Gastrocnemius medialis (tissue), 4 donors: Measurements from ENCODE around the gene RWDD3. TPM values are rescaled to one million over a fixed set of nuclear protein-coding genes. Genes with fewer than 3 reads are reported as not detected.

Experiments used
- ATAC-seq, 2 donors: fragments of 150-250 bp; one replicate each; pipeline ENCODE4 v1.9.1; 2016
- DNase-seq, 2 donors: peaks; one replicate each; pipeline ENCODE4 v3.0.0-alpha.2; 2019
- H3K27ac ChIP-seq, 4 donors: fragments of 200-600 bp; sonication (generic); 1 replicate in 1 of 4; 2 replicates in 3 of 4; pipeline ENCODE4 v1.5.1; 2016 to 2018; ENCODE audit warnings: mild to moderate bottlenecking in 2 of 4, moderate library complexity in 1 of 4
- H3K27me3 ChIP-seq, 3 donors: fragments of 200-600 bp; sonication (generic) in 2 of 3; 1 replicate in 1 of 3; 2 replicates in 2 of 3; pipeline versions ENCODE4 v1.5.1 to v1.6.0; 2016 to 2019; ENCODE audit warnings: mild to moderate bottlenecking in 1 of 3, moderate library complexity in 1 of 3
- H3K36me3 ChIP-seq, 2 donors: fragments of 200-600 bp; sonication (generic) in 1 of 2; one replicate each; pipeline ENCODE4 v1.5.1; 2017 to 2018
- H3K4me1 ChIP-seq, 2 donors: fragments of 200-600 bp; sonication (generic) in 1 of 2; one replicate each; pipeline ENCODE4 v1.5.1; 2016 to 2017; ENCODE audit warnings: mild to moderate bottlenecking in 2 of 2
- H3K4me3 ChIP-seq, 4 donors: fragments of 200-600 bp; sonication (generic) in 3 of 4; 1 replicate in 1 of 4; 2 replicates in 3 of 4; pipeline ENCODE4 v1.5.1; 2016 to 2019; ENCODE audit warnings: mild to moderate bottlenecking in 2 of 4
- H3K9me3 ChIP-seq, 3 donors: fragments of 200-600 bp; sonication (generic) in 2 of 3; 1 replicate in 1 of 3; 2 replicates in 2 of 3; pipeline ENCODE4 v1.5.1; 2016 to 2019
- CTCF ChIP-seq, 5 experiments: fragments of 450-650 bp in 3 of 5; fragments of 200-600 bp in 2 of 5; sonication (generic) in 2 of 5; IDR thresholded peaks in 4 of 5; conservative IDR thresholded peaks in 1 of 5; 1 replicate in 4 of 5; 2 replicates in 1 of 5; pipeline ENCODE4 v1.5.1; 2016 to 2019; ENCODE audit warnings: antibody characterized with exemption in 5 of 5, mild to moderate bottlenecking in 3 of 5, moderate library complexity in 3 of 5
- POLR2A ChIP-seq, 2 donors: fragments of 450-650 bp; IDR thresholded peaks; one replicate each; pipeline ENCODE4 v1.6.1; 2017; ENCODE audit warnings: antibody characterized with exemption in 2 of 2, mild to moderate bottlenecking in 2 of 2, moderate library complexity in 2 of 2
- in situ Hi-C, 4 donors: fragments of 200-750 bp; cut with MboI; loops; one replicate each; pipeline versions ENCODE4 v1.15.0 to v1.8.0; 2017; ENCODE audit warnings: low sequenced_read_pairs in 4 of 4
- intact Hi-C: fragments of 100-400 bp; cut with DNase I; formaldehyde crosslinking; loops from one replicate; pipeline ENCODE4 v1.15.1; 2023; ENCODE audit warnings: low total_unique reads
- total RNA-seq, 4 donors: library from RNA; depleted of rRNA; stranded (reverse); fragments of >200 nt; gene quantifications; one replicate each; pipeline versions ENCODE4 v1.1.0 to v1.2.3, GENCODE V29; 2016

RWDD3 gene
- total RNA-seq, 4 donors from 2014 or later: 3.2 to 12.7 (median 6.6) TPM

DNA sequence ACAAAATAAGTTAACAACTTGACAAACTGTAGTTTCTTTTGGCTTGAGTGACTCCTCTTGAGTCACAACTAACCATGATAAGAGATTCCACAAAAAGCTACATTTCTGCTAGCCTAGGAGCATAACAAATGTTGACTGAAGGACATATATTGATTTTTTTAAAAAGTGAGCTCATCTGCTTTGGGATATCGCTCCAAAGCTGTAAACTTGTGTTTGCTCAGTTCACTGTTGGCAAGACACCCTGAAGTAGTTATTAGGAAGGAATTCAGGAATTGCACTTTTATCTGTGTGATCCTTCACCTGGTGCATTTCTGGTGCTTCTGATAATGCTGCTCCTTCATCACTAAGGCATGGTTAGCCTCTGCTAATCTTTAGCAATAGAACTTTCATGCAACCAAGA is 23.7 kb downstream of the RWDD3 start:
- in situ Hi-C loops (no loop called here), intact Hi-C loops (no loop called here)
- ATAC-seq: no peak

GRCh38 chr1:95259245-95259644 is 25.2 kb downstream of the RWDD3 start:
- in situ Hi-C loops: no loop called here
- ATAC-seq: no peak
- H3K4me1 ChIP-seq: no peaks in the 10 kb centered on the region
- H3K4me3 ChIP-seq: no peak overlapping the region
- no peak overlapping the region for H3K27ac ChIP-seq
- H3K9me3 ChIP-seq: no peaks in the 10 kb centered on the region
- no peaks in the 10 kb centered on the region for H3K27me3 ChIP-seq
- TF ChIP-seq POLR2A (IDR thresholded peaks at IDR 0.05) (no peak), CTCF (IDR thresholded peaks at IDR 0.05 in 4 of 5, conservative IDR thresholded peaks at IDR 0.05 in 1 of 5) (no peak)
- intact Hi-C loops: no loop called here
- no peak for DNase-seq
- H3K36me3 ChIP-seq: no peaks in the 10 kb centered on the region

More for the DNA sequence above, 23.7 kb downstream of the RWDD3 start:
- H3K27ac ChIP-seq: no peak overlapping the region
- H3K27me3 ChIP-seq: no peaks in the 10 kb centered on the region
- no peak overlapping the region for H3K4me3 ChIP-seq
- no peaks in the 10 kb centered on the region for H3K9me3 ChIP-seq
- no peaks in the 10 kb centered on the region for H3K36me3 ChIP-seq
- H3K4me1 ChIP-seq: no peaks in the 10 kb centered on the region
- TF ChIP-seq POLR2A (IDR thresholded peaks at IDR 0.05) (no peak), CTCF (IDR thresholded peaks at IDR 0.05 in 4 of 5, conservative IDR thresholded peaks at IDR 0.05 in 1 of 5) (no peak)
- no peak for DNase-seq

- no peak overlapping the region for H3K4me3 ChIP-seq
- ATAC-seq (no peak), DNase-seq (no peak)
- H3K4me1 ChIP-seq: no peaks in the 10 kb centered on the region
- H3K9me3 ChIP-seq: no peaks in the 10 kb centered on the region
- H3K27me3 ChIP-seq: no peaks in the 10 kb centered on the region
- intact Hi-C loops: no loop called here
- in situ Hi-C loops: no loop called here
- H3K36me3 ChIP-seq: no peaks in the 10 kb centered on the region
- no peak overlapping the region for H3K27ac ChIP-seq
- no peak for TF ChIP-seq POLR2A (IDR thresholded peaks at IDR 0.05)
- TF ChIP-seq CTCF (IDR thresholded peaks at IDR 0.05 in 4 of 5, conservative IDR thresholded peaks at IDR 0.05 in 1 of 5): no peak
Observed at GRCh38 chr1:95262913-95263312, 28.9 kb downstream of the RWDD3 start.

DNA sequence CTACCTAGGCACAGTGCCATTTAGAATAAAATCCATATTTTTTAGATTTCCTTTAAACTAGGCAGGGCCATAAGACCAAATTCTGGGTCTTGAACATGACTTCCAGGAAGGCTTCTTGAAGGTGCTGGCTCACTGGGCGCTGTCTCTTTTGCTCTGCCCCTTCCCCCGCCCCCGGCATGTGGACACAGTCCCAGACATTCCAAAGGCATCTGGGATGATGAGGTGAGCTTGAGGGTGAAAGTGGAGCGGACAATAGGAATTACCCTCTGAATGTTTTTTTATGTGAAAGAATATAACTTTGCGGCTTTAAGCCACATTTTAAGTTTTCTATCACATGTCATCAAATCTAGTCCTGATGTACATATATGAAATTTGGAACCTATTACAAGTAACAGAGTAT is 29.4 kb downstream of the RWDD3 start:
- no peaks in the 10 kb centered on the region for H3K4me1 ChIP-seq
- no peak overlapping the region for H3K27ac ChIP-seq
- in situ Hi-C loops (no loop called here), intact Hi-C loops (no loop called here)
- DNase-seq (no peak), ATAC-seq (no peak)
- no peaks in the 10 kb centered on the region for H3K27me3 ChIP-seq
- H3K4me3 ChIP-seq: no peak overlapping the region
- TF ChIP-seq CTCF (IDR thresholded peaks at IDR 0.05 in 4 of 5, conservative IDR thresholded peaks at IDR 0.05 in 1 of 5): no peak
- TF ChIP-seq POLR2A (IDR thresholded peaks at IDR 0.05): no peak
- H3K36me3 ChIP-seq: no peaks in the 10 kb centered on the region
- H3K9me3 ChIP-seq: no peaks in the 10 kb centered on the region

GRCh38 chr1:95265106-95265505 is 31.1 kb downstream of the RWDD3 start:
- intact Hi-C loops: no loop called here
- no peaks in the 10 kb centered on the region for H3K9me3 ChIP-seq
- DNase-seq (no peak), ATAC-seq (no peak)
- no peaks in the 10 kb centered on the region for H3K36me3 ChIP-seq
- H3K4me1 ChIP-seq: no peaks in the 10 kb centered on the region
- TF ChIP-seq CTCF (IDR thresholded peaks at IDR 0.05 in 4 of 5, conservative IDR thresholded peaks at IDR 0.05 in 1 of 5) (no peak), POLR2A (IDR thresholded peaks at IDR 0.05) (no peak)
- no peak overlapping the region for H3K4me3 ChIP-seq
- no peak overlapping the region for H3K27ac ChIP-seq
- in situ Hi-C loops: no loop called here
- H3K27me3 ChIP-seq: no peaks in the 10 kb centered on the region
